Coronary artery (tissue), 2 donors: ENCODE data around the gene UTRN.

Source experiments
- DNase-seq: peaks from one replicate; pipeline ENCODE4 v3.0.0-alpha.2; 2017; ENCODE audit warnings: low spot score
- H3K27ac ChIP-seq, 2 donors: fragments of 200-600 bp; sonication (generic); one replicate each; pipeline ENCODE4 v1.5.1; 2016 to 2019
- H3K4me3 ChIP-seq: fragments of 200-600 bp; sonication (generic); 2 replicates; pipeline ENCODE4 v1.5.1; 2016; ENCODE audit warnings: mild to moderate bottlenecking, moderate library complexity
- TF ChIP-seq, protein P1 (sequence below): fragments of 200-600 bp; sonication (generic); IDR thresholded peaks from one replicate; pipeline ENCODE4 v1.5.1; 2019; ENCODE audit warnings: antibody characterized with exemption

The UTRN gene

DNA sequence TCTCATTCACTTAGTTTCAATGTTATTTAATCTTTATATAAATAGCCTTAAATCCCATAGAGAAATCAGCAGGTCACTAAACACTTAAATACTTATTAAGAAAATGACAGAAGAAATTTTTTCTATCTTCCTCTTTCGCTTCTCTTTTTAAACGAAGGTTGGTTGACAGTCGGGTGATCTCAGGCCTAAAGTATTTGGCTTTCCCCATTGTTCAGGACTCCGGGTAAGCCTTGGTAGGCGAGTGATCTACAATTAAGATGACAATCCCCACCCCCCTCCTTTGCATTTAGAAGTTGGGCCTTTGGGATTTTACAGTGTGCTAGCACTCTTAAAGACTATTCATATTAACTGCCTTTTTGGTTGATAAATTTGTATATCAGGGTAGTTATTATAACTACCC, 19.7 kb upstream of the UTRN start:
- H3K27ac ChIP-seq = peak overlapping the region in 1 of 2 donors; percentile 31
- TF ChIP-seq, protein P1, sequence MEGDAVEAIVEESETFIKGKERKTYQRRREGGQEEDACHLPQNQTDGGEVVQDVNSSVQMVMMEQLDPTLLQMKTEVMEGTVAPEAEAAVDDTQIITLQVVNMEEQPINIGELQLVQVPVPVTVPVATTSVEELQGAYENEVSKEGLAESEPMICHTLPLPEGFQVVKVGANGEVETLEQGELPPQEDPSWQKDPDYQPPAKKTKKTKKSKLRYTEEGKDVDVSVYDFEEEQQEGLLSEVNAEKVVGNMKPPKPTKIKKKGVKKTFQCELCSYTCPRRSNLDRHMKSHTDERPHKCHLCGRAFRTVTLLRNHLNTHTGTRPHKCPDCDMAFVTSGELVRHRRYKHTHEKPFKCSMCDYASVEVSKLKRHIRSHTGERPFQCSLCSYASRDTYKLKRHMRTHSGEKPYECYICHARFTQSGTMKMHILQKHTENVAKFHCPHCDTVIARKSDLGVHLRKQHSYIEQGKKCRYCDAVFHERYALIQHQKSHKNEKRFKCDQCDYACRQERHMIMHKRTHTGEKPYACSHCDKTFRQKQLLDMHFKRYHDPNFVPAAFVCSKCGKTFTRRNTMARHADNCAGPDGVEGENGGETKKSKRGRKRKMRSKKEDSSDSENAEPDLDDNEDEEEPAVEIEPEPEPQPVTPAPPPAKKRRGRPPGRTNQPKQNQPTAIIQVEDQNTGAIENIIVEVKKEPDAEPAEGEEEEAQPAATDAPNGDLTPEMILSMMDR = no peak
- DNase-seq = no peak
- H3K4me3 ChIP-seq = no peak overlapping the region

GRCh38 chr6:144266091-144266649, 19.0 kb upstream of the UTRN start:
- DNase-seq = peak; percentile 83
- peak overlapping the region; percentile 31 for H3K4me3 ChIP-seq
- peak overlapping the region; percentile 61 to 77 for H3K27ac ChIP-seq
- TF ChIP-seq, protein P1 = no peak

DNA sequence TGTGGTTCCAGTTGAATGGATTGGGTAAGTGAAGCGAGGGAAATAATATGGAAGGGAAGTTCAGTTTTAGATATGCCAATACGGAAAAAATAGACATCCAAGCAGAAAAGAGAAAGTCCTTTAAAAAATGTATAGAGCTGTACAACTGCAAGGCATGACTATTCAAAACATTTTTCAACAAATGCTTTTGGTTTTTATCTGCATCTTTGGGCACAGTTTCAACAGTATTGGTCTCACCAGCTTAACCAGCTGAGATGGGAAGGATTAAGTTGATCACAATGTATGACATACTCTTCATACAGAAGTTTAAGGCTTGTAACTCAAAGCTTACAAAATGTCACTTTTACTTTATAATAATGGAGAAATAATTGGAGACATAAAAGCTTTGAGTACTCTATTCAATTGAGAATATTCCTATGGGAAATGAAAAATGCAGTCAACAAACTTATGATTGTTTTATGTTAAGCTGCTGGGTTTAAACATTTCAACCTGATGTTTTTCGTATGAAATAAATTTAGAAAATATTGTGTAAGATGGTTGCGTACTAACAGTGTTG, 16.3 kb upstream of the UTRN start:
- H3K4me3 ChIP-seq = no peak overlapping the region
- H3K27ac ChIP-seq = no peak overlapping the region
- TF ChIP-seq, protein P1 = no peak

DNA sequence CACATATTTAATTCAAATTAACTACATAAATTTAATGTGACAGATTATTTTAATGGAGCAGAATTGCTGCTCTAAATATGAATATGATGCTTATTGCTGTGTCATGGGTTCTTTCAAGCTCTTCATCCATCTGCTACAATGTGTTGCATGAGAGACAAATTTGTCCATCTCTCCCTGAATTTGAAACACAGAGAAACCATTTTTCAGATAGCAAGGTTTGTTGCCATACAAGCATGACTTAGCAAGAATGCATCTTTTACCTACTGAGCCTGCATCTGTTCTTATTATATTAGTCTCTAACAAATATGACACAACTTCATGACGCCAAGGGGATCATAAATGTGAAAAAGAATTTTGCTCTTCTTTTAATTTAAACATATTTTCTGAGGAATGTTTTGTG, 8.0 kb upstream of the UTRN start:
- no peak overlapping the region for H3K27ac ChIP-seq
- TF ChIP-seq, protein P1 = no peak

More for the DNA sequence above, 16.3 kb upstream of the UTRN start:
- DNase-seq = no peak

GRCh38 chr6:144277605-144278227, 7.4 kb upstream of the UTRN start:
- no peak overlapping the region for H3K27ac ChIP-seq
- no peak for DNase-seq
- no peak overlapping the region for H3K4me3 ChIP-seq
- TF ChIP-seq, protein P1 = no peak

More for the DNA sequence above, 8.0 kb upstream of the UTRN start:
- no peak overlapping the region for H3K4me3 ChIP-seq
- DNase-seq = no peak

- TF ChIP-seq, protein P1 = no peak
- Histone ChIP-seq H3K4me3 (no peak overlapping the region), H3K27ac (no peak overlapping the region)
- no peak for DNase-seq
Measured at GRCh38 chr6:144278659-144279314, 6.3 kb upstream of the UTRN start.
